Peyer's patch (tissue), 4 donors: ENCODE results near the gene RSPH9. TPM values are rescaled to one million over a fixed set of nuclear protein-coding genes. Genes with fewer than 3 reads are reported as not detected.

ENCODE experiments used
- DNase-seq, 3 donors: peaks; one replicate each; pipeline ENCODE4 v3.0.0-alpha.2; 2017 to 2019
- H3K27ac ChIP-seq, 4 donors: fragments of 200-600 bp; sonication (generic); one replicate each; pipeline ENCODE4 v1.5.1; 2016 to 2019
- H3K27me3 ChIP-seq, 2 donors: fragments of 200-600 bp; sonication (generic); one replicate each; pipeline ENCODE4 v1.5.1; 2019
- H3K36me3 ChIP-seq, 3 donors: fragments of 200-600 bp; sonication (generic); one replicate each; pipeline ENCODE4 v1.5.1; 2016 to 2019
- H3K4me1 ChIP-seq, 4 donors: fragments of 200-600 bp; sonication (generic); one replicate each; pipeline ENCODE4 v1.5.1; 2016 to 2019
- H3K4me3 ChIP-seq, 4 donors: fragments of 200-600 bp; sonication (generic); 1 replicate in 3 of 4; 2 replicates in 1 of 4; pipeline ENCODE4 v1.5.1; 2016 to 2019; ENCODE audit warnings: mild to moderate bottlenecking in 1 of 4
- H3K9me3 ChIP-seq, 4 donors: fragments of 200-600 bp; sonication (generic); one replicate each; pipeline ENCODE4 v1.5.1; 2016 to 2019; ENCODE audit warnings: mild to moderate bottlenecking in 1 of 4
- CTCF ChIP-seq, 6 experiments: fragments of 450-650 bp in 4 of 6; fragments of 200-600 bp in 2 of 6; sonication (generic) in 1 of 6; IDR thresholded peaks; one replicate each; pipeline ENCODE4 v1.5.1; 2017 to 2019; ENCODE audit warnings: antibody characterized with exemption in 6 of 6, mild to moderate bottlenecking in 3 of 6, moderate library complexity in 1 of 6
- POLR2A ChIP-seq, 2 donors: fragments of 450-650 bp; IDR thresholded peaks; one replicate each; pipeline ENCODE4 v1.5.1; 2017; ENCODE audit warnings: antibody characterized with exemption in 2 of 2, mild to moderate bottlenecking in 2 of 2, moderate library complexity in 2 of 2
- total RNA-seq, 4 donors: library from RNA; depleted of rRNA; stranded (reverse); fragments of >200 nt; gene quantifications; one replicate each; pipeline ENCODE4 v1.1.0, GENCODE V29; 2016

RSPH9 gene
- total RNA-seq, 4 donors from 2014 or later, result 1.7 TPM; not detected in 3

- Histone ChIP-seq H3K27me3 (no peaks in the 10 kb centered on the region), H3K9me3 (no peaks in the 10 kb centered on the region), H3K27ac (peak within 1 kb of the TSS; percentile 61 to 71 (median 67)), H3K4me1 (peaks cover 4 to 36% (median 9%) of the 10 kb centered on the region in 4 donors), H3K36me3 (no peaks in the 10 kb centered on the region), H3K4me3 (peak within 1 kb of the TSS; percentile 59 to 89 (median 67))
- peak; percentile 87 to 94 (median 90) for DNase-seq
- TF ChIP-seq CTCF (IDR thresholded peaks at IDR 0.05) (no peak), POLR2A (IDR thresholded peaks at IDR 0.05) (peak; percentile 9 to 51)
These were observed 42.9 kb downstream of the RSPH9 start, which contains the start of gene MRPS18A for GRCh38 chr6:43687437-43688347. TSS of gene MRPS18A (minus strand) at chr6:43687791. CDS start at chr6:43687779, 12 bp downstream.

DNA sequence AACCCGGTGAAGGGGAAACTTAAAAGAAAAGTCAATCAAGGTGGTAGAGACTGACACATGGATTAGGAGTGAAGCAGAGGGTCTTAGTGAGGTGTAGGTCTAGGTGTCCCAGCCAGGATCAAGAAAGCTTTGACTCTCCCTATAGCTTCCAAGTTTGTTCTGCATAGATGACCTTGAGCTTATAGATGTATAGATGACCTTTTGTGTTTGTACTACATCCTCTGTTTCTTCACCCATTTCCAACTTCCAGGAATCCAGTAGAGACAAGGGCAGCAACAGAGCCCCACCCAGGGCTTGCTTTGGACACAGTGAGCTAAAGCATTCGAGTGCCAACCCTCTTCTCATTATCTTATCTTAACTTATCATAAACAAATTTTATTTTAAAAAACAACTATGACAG, 44.6 kb downstream of the RSPH9 start:
- H3K36me3 ChIP-seq, result no peaks in the 10 kb centered on the region
- no peak overlapping the region for H3K4me3 ChIP-seq
- no peaks in the 10 kb centered on the region for H3K27me3 ChIP-seq
- H3K4me1 ChIP-seq, result peaks cover 4 to 18% (median 8%) of the 10 kb centered on the region in 4 donors
- no peak overlapping the region for H3K27ac ChIP-seq
- H3K9me3 ChIP-seq, result no peaks in the 10 kb centered on the region
- DNase-seq, result no peak
- TF ChIP-seq POLR2A (IDR thresholded peaks at IDR 0.05), result no peak
- TF ChIP-seq CTCF (IDR thresholded peaks at IDR 0.05), result no peak

- no peaks in the 10 kb centered on the region for H3K27me3 ChIP-seq
- no peaks in the 10 kb centered on the region for H3K9me3 ChIP-seq
- H3K36me3 ChIP-seq, result no peaks in the 10 kb centered on the region
- no peak overlapping the region for H3K4me3 ChIP-seq
- H3K4me1 ChIP-seq, result peaks cover 0 to 28% (median 0%) of the 10 kb centered on the region in 4 donors
- TF ChIP-seq CTCF (IDR thresholded peaks at IDR 0.05), result no peak
- no peak for TF ChIP-seq POLR2A (IDR thresholded peaks at IDR 0.05)
- peak overlapping the region in 3 of 4 donors; percentile 12 to 75 (median 58) for H3K27ac ChIP-seq
- DNase-seq, result peak in 2 of 3 donors; percentile 75 to 77
These were observed 50.6 kb downstream of the RSPH9 start for GRCh38 chr6:43695215-43695966.

DNA sequence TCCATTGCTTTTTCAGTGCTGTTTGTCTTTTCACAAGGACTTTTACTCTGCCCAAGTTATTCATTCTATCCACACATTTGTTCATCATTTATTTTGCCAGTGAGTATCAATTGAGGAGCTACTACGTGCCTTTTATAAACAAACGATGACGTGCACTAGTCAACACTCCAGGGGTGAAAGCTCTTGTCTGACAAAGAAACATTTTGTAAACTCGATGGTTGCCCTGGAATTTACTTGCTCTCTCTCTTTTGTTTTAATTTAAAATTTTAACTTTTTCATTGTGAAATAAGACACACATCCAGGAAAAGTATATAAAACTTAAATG, 51.1 kb downstream of the RSPH9 start:
- Histone ChIP-seq H3K4me1 (peaks cover 0 to 32% (median 0%) of the 10 kb centered on the region in 4 donors), H3K27ac (peak overlapping the region in 2 of 4 donors; percentile 58 to 75), H3K27me3 (no peaks in the 10 kb centered on the region), H3K9me3 (no peaks in the 10 kb centered on the region), H3K36me3 (no peaks in the 10 kb centered on the region), H3K4me3 (no peak overlapping the region)
- TF ChIP-seq POLR2A (IDR thresholded peaks at IDR 0.05) (no peak), CTCF (IDR thresholded peaks at IDR 0.05) (no peak)
- DNase-seq, result no peak

GRCh38 chr6:43697421-43697820, 52.6 kb downstream of the RSPH9 start:
- Histone ChIP-seq H3K27ac (no peak overlapping the region), H3K36me3 (no peaks in the 10 kb centered on the region), H3K27me3 (no peaks in the 10 kb centered on the region), H3K4me1 (peaks cover 0 to 43% (median 0%) of the 10 kb centered on the region in 4 donors), H3K4me3 (no peak overlapping the region), H3K9me3 (no peaks in the 10 kb centered on the region)
- no peak for DNase-seq
- no peak for TF ChIP-seq CTCF (IDR thresholded peaks at IDR 0.05)
- no peak for TF ChIP-seq POLR2A (IDR thresholded peaks at IDR 0.05)
